HG02588 (cell line): ENCODE measurements around the gene ALG6.
A peak's percentile ranks its signal among the peaks of the same experiment; 100 is the strongest.

ENCODE experiments used
- ATAC-seq: cut with Tn5 transposase; IDR thresholded peaks from one replicate; pipeline ENCODE4 v1.9.1; 2021; ENCODE audit warnings: mild to moderate bottlenecking, moderate library complexity; ENCODE audit not compliant: unreplicated experiment

Gene ALG6

DNA sequence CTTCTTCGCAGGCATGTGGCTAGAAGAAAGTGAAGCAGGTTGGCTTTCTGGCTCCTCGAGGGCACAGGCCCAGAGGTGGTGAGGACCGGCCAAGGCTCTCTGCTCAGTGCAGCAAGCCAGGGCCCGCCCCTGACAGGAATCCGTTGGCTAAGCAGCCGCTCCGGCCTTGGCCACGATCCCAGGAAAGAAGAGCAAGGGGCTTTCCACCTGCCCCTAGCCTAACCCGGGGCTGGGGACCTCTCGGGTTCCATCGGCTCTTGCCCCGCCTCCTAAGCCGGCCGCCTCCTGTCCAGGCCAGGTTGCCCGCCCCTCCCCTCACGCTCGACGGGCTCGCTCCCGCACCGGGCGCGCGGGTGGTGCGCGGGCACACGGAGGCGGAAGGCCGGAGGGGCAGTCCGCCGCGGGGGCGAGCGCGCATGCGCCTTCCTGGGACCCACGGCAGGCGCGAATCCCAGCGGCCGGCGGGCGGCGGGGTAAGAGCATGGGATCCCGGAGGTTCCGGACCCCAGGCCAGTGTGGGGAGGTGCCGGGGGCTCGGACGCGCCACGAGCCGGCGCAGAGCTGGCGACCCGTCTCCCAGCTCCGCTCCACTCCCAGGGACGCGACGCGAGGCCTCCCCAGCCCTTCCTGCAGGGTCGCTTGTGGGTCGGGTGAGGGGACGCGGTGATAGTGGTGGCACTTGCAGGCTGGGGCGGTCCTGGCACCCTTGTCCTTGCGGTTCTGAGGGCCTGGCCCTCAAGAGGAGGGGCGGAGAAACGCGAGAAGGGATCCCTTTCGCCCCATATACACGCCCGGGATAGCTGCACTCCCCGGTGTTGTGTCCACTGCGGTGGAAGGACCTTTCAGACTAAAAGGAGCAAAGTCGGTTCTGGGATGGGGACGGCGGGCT, at the start of gene ALG6:
ALG6 (plus strand) TSS at position 413 of the 889 bp plus-strand sequence. CDS start 3,351 bp downstream, outside the sequence.
- ATAC-seq: peak; percentile 96

DNA sequence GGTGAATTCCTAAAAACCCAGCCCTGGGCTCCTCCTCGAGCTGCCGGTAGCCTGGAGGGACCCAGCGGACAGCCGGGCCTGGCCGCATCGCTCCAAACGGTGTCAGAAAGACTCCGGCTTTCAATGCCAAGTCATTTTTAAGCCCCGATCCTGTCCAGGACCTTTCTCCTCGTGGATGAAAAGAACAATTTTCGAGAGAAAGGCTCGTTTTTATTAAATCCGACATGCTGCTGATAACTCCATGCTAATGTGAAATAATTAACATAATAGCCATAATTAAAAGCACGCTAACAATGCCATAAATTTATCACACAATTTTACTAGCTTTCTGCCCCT, 49.6 kb upstream of the ALG6 start:
- no peak for ATAC-seq

DNA sequence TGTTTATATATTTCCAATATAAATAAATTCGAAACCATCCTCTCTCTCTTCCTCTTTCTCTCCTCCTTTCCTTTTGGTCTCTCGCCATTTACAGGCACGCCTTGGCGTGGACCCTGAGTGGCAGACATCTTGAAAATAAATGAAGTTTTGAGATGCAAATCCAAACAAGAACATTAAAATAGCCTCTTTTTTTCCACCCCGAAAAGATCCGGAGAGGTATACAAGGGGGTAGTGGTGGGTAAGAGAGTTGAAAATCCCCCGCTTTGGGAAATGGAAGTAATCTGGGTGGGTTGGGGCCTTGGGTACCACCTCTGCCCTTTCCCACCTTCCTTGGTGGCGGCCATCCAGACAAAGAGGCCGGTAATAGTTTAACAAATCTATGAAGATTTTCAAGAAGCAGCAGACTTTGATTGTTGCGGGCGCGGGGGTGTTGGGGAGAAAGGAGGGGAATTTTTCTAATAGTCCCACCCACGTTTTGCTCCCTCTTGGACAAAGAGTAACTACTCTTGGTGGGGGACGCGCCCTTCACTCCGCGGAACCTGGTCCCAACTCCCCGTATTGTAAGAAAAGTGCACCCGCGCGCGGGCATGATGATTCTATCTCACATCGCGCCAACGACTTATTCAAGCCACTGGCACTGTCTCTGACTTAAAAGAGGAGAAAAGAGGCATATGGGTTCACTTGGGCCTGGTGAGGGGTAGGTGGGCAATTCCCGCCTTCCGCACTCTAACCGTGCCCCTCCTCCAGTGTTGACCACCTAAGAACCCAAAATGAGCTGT, 49.0 kb upstream of the ALG6 start:
- ATAC-seq: no peak

DNA sequence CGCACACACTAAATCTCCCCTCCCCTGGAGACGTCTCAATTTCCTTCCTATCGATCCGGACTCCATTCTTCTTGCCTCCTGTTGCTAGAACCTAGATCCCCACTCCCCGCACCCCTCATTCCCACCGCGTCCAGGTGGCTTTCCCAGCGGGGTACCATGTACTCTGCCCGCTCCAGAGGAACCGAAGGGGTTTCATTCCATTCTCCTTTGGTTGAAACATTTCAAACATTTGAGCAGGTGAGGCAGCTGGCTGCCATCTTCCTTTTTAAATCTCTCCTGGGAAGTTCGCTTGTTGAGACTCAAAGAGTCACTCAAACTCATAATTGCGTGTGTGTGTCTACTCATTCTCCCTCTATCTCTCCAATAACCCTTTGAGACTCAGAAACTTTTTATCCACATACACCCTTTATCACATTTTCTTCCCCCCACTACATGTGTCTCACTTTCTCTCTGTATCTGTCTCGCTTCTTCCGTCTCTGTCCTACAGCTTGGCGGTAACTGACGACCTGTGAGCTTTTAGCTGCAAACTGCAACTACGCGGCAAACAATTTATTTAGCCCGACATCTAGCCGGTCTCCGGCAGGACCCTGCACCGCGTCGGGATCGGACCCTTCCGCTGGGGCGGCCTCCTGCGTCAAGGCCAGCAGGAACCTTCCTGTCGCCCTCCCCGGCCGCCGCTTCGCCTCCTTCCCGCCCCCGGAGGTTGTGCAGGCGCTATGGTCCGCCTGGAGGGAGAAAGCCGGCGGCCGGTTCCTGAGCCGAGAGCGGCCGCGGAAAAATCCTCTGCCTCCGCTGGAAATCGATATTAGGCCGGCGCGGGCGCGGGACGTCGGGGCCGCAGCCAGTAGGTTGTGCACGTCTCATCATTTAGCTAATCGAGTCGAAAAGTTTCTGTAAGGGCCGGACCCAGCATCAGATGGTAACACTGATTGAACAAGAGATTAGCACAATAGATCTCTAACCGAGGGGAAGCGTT, 48.1 kb upstream of the ALG6 start:
- ATAC-seq: no peak

DNA sequence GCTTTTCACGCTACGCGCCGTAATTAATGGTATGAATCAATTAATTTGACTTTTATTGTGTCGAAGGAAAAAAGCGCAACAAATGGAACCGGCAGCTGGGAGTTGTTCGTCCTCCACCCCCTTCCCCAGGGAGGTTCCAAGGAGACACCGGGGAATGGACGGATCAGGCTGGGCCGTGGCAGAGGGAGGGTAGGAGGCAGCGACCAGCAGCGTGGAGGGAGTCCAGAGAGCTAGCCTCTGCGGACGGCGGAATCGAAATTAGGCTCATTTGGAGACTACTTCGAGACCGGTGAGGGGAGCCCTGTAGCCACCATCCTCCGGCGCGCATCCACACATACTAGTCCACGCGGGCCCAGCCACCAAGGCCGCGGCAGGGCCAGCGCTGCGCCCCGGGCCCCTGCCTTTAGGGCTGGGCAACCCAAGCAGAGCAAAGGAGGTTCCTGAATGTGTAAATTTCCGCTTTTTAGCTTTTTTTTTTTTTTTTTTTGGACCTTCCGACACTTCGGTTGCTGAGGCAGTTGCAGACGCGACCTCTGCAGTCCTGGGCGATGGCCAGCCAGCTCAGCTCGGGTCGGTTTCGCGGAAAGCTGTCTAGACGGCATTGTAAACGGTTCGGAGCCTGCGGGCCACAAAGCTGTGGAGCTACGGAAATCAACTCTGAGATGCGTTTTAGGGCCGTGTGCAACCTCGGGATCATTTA, 47.3 kb upstream of the ALG6 start:
- no peak for ATAC-seq

DNA sequence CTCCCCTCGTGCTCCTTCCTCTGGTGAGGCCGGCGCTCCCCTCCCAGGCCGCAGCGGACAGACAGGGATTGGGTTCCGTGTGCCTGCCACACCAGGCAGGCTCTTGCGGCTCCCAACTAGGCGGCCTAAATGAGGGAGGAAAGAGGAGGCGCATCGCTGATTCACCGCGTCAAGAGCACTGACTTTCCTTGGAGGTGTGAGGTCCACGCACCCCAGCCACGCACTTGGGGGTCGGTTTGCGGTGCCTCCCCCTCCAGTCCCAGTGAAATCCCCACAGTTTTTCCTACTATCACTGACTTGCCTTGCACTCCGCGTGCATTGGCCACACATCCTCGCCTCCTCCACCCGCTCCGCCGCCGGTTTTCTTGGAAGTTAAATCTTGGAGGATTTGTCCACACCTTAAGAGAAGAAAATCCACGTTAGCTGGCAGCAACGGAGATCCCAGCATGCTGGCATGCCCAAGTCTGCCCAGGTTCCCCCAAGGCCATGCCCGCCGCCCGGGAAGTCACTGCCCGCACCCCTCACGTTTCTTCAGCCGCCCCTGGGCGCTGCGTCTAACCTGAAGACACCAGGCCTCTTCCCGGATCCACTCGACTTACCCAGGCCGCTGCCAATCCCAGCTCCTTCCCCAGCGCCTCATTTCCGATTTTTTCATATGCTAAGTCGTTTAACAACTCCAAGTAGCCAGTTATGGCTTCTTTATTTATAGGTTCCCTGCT, 46.2 kb upstream of the ALG6 start:
- no peak for ATAC-seq

DNA sequence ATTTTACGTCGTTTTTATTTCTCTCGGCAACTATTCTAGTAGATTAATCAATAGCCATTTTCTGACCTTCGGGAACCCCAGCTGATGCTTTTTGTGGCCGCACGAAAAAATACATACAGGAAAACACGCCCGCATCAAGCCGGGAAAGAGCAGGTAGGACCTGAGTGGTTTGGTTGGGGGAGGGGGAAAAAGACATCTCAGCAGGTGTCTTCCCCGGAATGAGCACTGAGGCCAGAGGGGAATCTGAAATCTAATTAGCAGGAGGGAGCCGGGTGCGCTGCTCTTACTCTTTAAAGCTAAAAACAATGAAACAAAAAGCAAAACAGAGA, 45.7 kb upstream of the ALG6 start:
- ATAC-seq: no peak

DNA sequence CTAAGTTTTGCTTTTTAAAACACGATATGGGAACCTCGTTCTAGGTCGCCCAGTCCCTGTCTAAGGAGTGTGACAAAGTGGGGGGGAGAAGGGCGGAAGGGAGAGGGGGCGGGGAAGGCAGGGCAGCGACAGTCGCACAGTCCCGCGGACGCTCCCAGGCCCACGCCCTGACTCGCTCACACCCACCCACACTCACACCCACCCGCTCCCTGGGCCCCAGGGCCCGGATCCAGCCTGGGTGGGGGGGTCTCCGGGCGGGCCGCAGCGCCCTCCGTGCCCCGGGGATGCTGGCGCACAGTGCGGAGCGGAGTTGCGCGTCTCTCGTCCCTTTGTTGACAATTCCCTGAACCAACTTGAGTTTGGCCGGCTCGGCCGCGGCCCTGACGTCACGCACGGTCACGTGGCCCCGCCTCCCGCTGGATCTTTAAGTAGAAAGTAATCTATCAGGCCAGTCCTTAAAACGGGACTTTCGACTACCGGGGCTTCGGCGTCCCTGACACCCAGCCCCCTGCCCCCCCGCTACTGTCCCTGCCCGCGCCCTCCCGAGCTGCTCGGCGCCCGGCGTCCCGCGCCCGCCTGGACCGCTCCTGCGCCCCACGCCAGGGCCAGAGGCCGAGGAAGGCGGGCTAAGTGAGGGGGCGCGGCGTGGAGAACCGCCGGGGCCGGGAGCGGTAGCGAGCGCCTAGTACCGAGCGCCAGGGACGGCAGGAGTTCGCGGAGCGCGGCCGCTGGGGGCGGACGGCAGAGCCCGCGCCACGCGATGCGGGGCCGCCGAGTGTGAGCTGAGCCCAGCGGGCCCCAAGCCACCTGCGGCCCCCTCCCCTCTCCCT, 45.1 kb upstream of the ALG6 start, which contains the start of gene FOXD3:
FOXD3 (plus strand) TSS at position 454 of the 830 bp plus-strand sequence. CDS start 492 bp downstream, outside the sequence.
- peak; percentile 47 for ATAC-seq

DNA sequence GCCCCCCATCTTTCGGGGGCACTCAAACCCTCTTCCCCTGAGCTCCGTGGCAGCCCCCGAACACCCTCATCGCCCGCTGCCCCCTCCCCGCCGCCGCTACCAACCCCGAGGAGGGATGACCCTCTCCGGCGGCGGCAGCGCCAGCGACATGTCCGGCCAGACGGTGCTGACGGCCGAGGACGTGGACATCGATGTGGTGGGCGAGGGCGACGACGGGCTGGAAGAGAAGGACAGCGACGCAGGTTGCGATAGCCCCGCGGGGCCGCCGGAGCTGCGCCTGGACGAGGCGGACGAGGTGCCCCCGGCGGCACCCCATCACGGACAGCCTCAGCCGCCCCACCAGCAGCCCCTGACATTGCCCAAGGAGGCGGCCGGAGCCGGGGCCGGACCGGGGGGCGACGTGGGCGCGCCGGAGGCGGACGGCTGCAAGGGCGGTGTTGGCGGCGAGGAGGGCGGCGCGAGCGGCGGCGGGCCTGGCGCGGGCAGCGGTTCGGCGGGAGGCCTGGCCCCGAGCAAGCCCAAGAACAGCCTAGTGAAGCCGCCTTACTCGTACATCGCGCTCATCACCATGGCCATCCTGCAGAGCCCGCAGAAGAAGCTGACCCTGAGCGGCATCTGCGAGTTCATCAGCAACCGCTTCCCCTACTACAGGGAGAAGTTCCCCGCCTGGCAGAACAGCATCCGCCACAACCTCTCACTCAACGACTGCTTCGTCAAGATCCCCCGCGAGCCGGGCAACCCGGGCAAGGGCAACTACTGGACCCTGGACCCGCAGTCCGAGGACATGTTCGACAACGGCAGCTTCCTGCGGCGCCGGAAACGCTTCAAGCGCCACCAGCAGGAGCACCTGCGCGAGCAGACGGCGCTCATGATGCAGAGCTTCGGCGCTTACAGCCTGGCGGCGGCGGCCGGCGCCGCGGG, 44.2 kb upstream of the ALG6 start:
- no peak for ATAC-seq

DNA sequence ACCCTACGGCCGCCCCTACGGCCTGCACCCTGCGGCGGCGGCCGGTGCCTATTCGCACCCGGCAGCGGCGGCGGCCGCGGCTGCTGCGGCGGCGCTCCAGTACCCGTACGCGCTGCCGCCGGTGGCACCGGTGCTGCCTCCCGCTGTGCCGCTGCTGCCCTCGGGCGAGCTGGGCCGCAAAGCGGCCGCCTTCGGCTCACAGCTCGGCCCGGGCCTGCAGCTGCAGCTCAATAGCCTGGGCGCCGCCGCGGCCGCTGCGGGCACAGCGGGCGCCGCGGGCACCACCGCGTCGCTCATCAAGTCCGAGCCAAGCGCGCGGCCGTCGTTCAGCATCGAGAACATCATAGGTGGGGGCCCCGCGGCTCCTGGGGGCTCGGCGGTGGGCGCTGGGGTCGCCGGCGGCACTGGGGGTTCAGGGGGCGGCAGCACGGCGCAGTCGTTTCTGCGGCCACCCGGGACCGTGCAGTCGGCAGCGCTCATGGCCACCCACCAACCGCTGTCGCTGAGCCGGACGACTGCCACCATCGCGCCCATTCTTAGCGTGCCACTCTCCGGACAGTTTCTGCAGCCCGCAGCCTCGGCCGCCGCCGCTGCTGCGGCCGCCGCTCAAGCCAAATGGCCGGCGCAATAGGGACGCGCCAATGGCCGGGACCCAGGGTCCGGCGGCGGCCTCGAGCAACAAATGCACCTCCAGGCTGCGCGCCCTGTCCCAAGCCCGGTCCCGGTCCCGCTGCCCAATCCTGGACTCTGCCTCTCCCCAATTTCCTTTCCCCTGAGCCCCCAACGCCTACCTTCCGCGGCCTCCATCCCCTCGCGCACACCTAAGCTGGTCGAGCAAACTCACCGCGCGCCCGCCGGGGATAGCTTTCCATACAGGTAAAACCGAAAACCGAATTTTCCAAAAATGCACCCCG, 43.3 kb upstream of the ALG6 start:
- ATAC-seq: no peak

DNA sequence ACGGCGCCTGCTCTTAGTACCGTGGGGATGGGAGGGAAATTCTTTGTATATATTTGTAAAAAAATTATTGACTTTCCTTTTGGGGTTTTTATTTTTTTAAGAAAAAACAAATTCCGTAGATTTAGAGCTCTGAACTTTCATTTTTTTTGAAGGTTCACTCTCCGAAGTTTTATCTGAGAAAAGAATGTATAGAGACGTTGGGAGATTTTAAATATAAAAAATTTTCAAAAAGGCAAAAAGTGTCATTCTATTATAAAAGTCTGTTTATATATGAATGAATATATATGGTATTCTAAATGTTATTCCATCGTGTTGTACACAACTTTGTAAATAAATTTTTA, 42.7 kb upstream of the ALG6 start:
- ATAC-seq: no peak

DNA sequence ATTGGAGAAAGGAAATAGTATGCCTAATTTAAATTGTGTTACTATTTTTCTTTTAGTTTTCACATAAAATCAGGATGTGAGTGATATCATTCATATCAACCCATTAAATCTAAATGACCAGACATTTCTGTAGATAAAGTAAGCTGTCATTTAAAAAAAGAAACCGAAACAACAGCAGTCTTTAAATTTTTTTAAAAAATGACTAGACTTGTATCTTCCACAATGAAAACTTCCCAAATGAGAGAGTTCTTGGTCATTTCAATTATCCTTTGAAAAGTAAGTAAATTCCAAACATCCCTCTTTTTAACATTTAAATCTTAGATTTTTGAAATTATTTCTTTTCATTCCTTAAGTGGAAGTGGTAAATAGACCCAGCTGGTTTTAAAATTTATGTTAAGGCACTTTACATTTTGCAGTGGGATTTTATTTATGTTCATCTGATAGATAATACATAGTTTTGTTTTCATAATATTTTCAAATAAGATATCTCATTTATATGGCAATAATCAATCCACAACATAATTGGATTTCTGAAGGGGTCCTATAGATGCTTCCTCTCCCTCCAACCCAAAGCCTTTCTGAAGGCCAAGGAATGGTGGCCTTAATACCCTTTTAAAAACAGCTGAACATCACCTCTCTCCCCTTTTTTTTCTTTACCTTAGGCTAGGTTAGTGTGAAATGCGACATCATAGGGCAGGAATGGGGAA, 42.0 kb upstream of the ALG6 start:
- ATAC-seq: no peak

DNA sequence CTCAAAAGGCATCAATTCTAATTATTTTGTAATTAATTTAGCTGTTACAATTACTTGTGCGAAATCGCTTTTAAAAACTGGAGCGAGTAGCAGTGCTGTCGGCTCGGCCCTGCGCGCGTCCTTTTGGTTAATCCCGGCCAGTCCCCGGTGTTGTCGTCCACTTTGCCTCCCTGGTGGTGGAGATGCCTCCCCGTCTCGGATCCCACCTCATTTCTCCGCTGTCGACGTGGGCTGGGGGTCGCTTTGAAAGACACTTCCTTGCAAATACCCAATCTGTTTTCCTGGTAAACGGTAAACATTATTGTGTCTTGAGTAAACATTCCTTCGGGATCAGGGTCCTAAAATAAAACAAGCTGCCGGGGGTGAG, 41.3 kb upstream of the ALG6 start:
- no peak for ATAC-seq

DNA sequence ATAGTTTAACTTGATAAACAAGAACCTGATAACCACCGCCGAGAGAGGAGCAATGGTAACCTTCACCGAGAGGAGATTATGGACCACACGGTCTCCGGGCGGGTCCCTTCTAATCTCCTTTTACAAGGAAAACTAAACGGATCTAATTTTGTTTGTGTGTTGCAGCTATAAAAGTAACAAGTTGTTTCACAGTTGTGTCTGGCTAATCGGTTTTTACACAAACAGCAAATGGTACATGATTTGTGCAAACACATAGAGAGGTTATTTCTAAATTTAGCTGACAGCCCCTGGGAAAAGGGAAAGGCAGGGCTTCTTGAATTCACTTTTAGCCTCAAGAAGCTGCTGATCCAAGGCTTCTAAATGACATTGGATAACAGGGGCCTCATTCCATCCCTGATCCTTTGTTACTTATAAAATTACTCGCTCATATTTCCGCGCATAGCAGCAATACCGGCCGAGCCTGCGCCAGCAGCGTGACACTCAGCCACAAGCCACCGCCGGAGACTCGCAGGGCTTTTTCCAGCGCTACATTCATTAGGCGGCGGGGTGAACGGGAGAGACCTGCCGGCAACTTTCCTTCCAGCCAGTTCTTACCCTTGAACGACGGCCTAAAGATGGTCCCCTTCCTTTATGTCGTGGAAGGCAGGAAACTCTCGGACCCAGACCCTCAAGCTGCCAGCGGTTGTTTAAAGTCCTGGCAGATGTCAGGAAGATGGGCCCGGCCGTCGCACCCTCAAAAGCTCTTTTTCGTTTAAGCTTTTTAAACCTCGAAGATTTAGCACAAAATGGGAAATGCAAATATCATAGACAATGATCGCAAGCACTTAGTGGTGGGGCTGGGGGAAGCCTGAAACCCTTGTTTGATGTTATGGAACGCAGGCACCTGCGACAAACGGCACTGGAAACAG, 40.7 kb upstream of the ALG6 start:
- no peak for ATAC-seq

DNA sequence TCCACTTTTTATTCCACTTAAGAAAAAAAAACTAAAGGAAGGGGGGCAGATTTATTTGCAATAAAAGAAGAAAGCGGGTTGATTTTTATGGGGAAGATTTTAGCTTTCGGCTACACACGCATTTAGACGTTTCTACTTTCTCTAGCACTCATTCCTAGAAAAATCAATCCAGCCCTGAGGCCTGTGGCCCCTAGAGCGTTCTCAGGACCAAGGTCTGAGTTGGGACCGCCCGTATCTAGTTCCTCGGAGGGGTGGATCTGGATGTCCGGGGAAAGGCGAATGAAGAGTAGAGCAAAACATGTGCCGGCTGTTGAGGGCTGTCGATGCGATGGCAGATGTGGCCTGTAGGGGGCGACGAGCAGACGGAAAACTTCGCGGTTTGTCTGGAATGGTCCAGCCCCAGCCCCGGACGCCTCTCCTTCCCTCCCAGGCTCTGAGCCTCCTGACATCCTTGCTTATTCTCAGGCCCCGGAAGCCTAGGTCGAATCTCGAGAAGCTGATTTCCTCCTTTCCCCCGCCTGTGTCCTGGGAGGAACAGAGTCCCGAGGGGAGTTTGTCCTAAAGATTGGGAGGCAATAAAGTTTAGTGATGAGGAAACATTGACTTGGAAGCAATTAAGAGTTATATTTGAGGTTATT, 39.9 kb upstream of the ALG6 start:
- peak; percentile 51 for ATAC-seq
